Adrenal gland (tissue), 5 donors: ENCODE data around the gene STXBP5.

Experiments
- CTCF ChIP-seq, 6 experiments: fragments of 450-650 bp in 4 of 6; fragments of 200-600 bp in 2 of 6; sonication (generic) in 1 of 6; IDR thresholded peaks; 1 replicate in 5 of 6; 2 replicates in 1 of 6; pipeline versions ENCODE4 v1.5.1 to v1.8.0; 2016 to 2021; ENCODE audit warnings: antibody characterized with exemption in 6 of 6, mild to moderate bottlenecking in 2 of 6, moderate library complexity in 1 of 6
- POLR2A ChIP-seq, 2 donors: fragments of 450-650 bp; IDR thresholded peaks; one replicate each; pipeline ENCODE4 v1.6.1; 2017; ENCODE audit warnings: antibody characterized with exemption in 2 of 2, mild to moderate bottlenecking in 2 of 2, moderate library complexity in 1 of 2
- donor health status: DM: no; HTN: no; CAD: no.

DNA sequence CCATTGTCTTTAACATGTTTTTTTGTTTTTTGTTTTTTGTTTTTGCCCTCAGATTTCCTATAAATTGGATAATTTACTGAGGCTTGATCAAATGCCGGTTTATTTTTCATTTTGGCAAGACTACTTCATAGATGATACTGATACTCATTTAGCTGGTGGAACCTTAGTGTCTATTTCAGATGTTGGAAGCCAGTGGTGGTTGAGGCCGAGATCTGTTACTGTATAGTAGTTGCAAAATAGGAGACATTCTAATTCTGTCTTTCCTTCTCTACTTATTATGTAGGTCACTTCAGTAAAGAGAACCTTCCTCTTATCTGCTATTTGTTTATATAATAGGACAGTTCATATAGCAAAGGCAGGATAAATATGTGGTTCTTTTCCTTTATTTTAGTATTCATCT is 63.4 kb downstream of the STXBP5 start:
- TF ChIP-seq CTCF (IDR thresholded peaks at IDR 0.05) (no peak), POLR2A (IDR thresholded peaks at IDR 0.05) (no peak)
